K562 (cell line): Measurements from ENCODE around the gene ETV3L.
A peak's percentile ranks its signal among the peaks of the same experiment; 100 is the strongest.

Experiments used
- CBX5 ChIP-seq: IDR thresholded peaks from 2 replicates; pipeline ENCODE4 v1.6.1; 2014; ENCODE audit warnings: low read depth, borderline replicate concordance
- CEBPB ChIP-seq: fragments of 450-650 bp; IDR thresholded peaks from 2 replicates; pipeline ENCODE4 v1.6.1; 2016; ENCODE audit warnings: missing genetic modification characterization, missing compliant biosample characterization
- CTCF ChIP-seq, 3 experiments: IDR thresholded peaks in 2 of 3; conservative IDR thresholded peaks in 1 of 3; 2 replicates each; pipeline ENCODE4 v1.5.1; 2011 to 2012; ENCODE audit warnings: low read length in 3 of 3, mild to moderate bottlenecking in 3 of 3, control low read depth in 2 of 3, improper control_type of control experiment in 1 of 3, inconsistent platforms in 1 of 3, low read depth in 1 of 3, mixed read lengths in 1 of 3, moderate library complexity in 1 of 3; ENCODE audit not compliant: insufficient read depth in 2 of 3
- HINFP ChIP-seq: fragments of 450-650 bp; conservative IDR thresholded peaks from 2 replicates; pipeline ENCODE4 v1.6.1; 2016; ENCODE audit warnings: missing genetic modification characterization, low read depth, mild to moderate bottlenecking, control low read depth, missing compliant biosample characterization
- KDM1A ChIP-seq, 2 experiments: fragments of 450-650 bp; IDR thresholded peaks; 2 replicates each; pipeline ENCODE4 v1.6.1; 2016; ENCODE audit warnings: mild to moderate bottlenecking in 2 of 2
- TGIF2 ChIP-seq: sonication (generic); formaldehyde crosslinking; IDR thresholded peaks from 2 replicates; pipeline ENCODE4 v1.8.1; 2022; ENCODE audit warnings: mild to moderate bottlenecking, missing genetic modification reagents, moderate library complexity
- ZNF778 ChIP-seq: fragments of 450-650 bp; formaldehyde crosslinking; IDR thresholded peaks from 2 replicates; pipeline ENCODE4 v1.4.0; 2020; ENCODE audit warnings: mild to moderate bottlenecking, moderate library complexity

- TF ChIP-seq ZNF778 (CRISPR knock-in tag) (no peak), KDM1A (IDR thresholded peaks at IDR 0.05) (no peak), CBX5 (no peak), TGIF2 (no peak), CEBPB (tag) (peak; percentile 76), HINFP (no peak), CTCF (IDR thresholded peaks at IDR 0.05 in 2 of 3, conservative IDR thresholded peaks at IDR 0.05 in 1 of 3; ENCODE audit: insufficient read depth in 2 of 3, low read depth in 1 of 3, low read length in 3 of 3) (no peak)
Observed at GRCh38 chr1:157086299-157086698, 13.3 kb downstream of the ETV3L start.
